Ovary (tissue), 3 donors: ENCODE data around the gene TF.

Source experiments
- POLR2A ChIP-seq: fragments of 450-650 bp; IDR thresholded peaks from one replicate; pipeline ENCODE4 v1.6.1; 2017; ENCODE audit warnings: antibody characterized with exemption, mild to moderate bottlenecking, moderate library complexity
- TF ChIP-seq, protein P1 (sequence below), 3 donors: fragments of 450-650 bp in 2 of 3; fragments of 200-600 bp in 1 of 3; IDR thresholded peaks; one replicate each; pipeline versions ENCODE4 v1.5.1 to v1.8.0; 2016 to 2022; ENCODE audit warnings: antibody characterized with exemption in 3 of 3, mild to moderate bottlenecking in 1 of 3
- donor health status: DM: no; HTN: no; CAD: no.

DNA sequence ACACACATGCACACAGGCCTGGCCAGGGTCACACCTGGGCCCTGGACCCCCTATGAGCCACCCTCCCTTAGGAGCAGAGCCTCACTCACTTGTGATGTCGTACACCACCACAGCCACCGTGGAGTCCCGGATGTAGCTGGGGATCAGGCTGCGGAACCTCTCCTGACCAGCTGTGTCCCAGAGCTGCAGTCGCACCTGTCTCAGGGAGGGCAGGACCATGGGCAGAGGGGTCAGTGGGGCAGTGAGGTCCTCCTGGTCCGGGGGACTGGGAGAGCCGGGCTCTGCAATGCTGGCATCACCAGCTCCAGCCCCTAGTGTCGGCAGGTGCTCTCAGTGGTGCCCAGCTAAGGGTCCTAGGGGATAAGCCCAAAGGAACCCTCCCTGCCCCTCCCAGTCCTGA, 95.0 kb downstream of the TF start:
- TF ChIP-seq, protein P1, sequence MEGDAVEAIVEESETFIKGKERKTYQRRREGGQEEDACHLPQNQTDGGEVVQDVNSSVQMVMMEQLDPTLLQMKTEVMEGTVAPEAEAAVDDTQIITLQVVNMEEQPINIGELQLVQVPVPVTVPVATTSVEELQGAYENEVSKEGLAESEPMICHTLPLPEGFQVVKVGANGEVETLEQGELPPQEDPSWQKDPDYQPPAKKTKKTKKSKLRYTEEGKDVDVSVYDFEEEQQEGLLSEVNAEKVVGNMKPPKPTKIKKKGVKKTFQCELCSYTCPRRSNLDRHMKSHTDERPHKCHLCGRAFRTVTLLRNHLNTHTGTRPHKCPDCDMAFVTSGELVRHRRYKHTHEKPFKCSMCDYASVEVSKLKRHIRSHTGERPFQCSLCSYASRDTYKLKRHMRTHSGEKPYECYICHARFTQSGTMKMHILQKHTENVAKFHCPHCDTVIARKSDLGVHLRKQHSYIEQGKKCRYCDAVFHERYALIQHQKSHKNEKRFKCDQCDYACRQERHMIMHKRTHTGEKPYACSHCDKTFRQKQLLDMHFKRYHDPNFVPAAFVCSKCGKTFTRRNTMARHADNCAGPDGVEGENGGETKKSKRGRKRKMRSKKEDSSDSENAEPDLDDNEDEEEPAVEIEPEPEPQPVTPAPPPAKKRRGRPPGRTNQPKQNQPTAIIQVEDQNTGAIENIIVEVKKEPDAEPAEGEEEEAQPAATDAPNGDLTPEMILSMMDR (IDR thresholded peaks at IDR 0.05) = no peak
- TF ChIP-seq POLR2A = no peak
